Endothelial cell (in vitro differentiated cells): ENCODE results near the gene PARVB. TPM values are rescaled to one million over a fixed set of nuclear protein-coding genes. Genes with fewer than 3 reads are reported as not detected.

ENCODE experiments used
- DNase-seq: peaks from one replicate; pipeline ENCODE4 v3.0.0; 2021; ENCODE audit warnings: low spot score
- H3K27ac Mint-ChIP-seq: one replicate; pipeline ENCODE4 v1.8.0; 2021; ENCODE audit warnings: mixed read lengths, inconsistent platforms; ENCODE audit not compliant: unreplicated experiment
- H3K27me3 Mint-ChIP-seq: one replicate; pipeline ENCODE4 v1.8.0; 2021; ENCODE audit warnings: mild to moderate bottlenecking, moderate library complexity, mixed read lengths, inconsistent platforms; ENCODE audit not compliant: unreplicated experiment
- H3K36me3 Mint-ChIP-seq: one replicate; pipeline ENCODE4 v1.8.0; 2021; ENCODE audit warnings: mild to moderate bottlenecking, low read depth, mixed read lengths, inconsistent platforms; ENCODE audit not compliant: unreplicated experiment
- H3K4me1 Mint-ChIP-seq: one replicate; pipeline ENCODE4 v1.8.0; 2021; ENCODE audit warnings: mild to moderate bottlenecking, mixed read lengths, inconsistent platforms; ENCODE audit not compliant: unreplicated experiment
- H3K4me3 Mint-ChIP-seq: one replicate; pipeline ENCODE4 v1.8.0; 2021; ENCODE audit warnings: mild to moderate bottlenecking, mixed read lengths, inconsistent platforms; ENCODE audit not compliant: unreplicated experiment
- H3K9me3 Mint-ChIP-seq: one replicate; pipeline ENCODE4 v1.8.0; 2021; ENCODE audit warnings: mixed read lengths, inconsistent platforms; ENCODE audit not compliant: unreplicated experiment
- CTCF ChIP-seq: fragments of 200-600 bp; sonication (generic); IDR thresholded peaks from one replicate; pipeline ENCODE4 v1.5.0; 2021; ENCODE audit warnings: antibody characterized with exemption; ENCODE audit not compliant: unreplicated experiment
- total RNA-seq: library from RNA; stranded (reverse); fragmentation: NEBNext Ultra II Directional; extraction: Animal tissue kit (Norgen Biotek cat#: 25700); gene quantifications from one replicate; pipeline ENCODE4 v1.2.1, GENCODE V29; 2021; ENCODE audit not compliant: unreplicated experiment

The PARVB gene
- total RNA-seq, 1 donor from 2014 or later: 105 TPM

- no peaks in the 10 kb centered on the region for H3K9me3 Mint-ChIP-seq
- no peak overlapping the region for H3K4me3 Mint-ChIP-seq
- H3K27ac Mint-ChIP-seq: no peak overlapping the region
- peaks cover 4% of the 10 kb centered on the region for H3K36me3 Mint-ChIP-seq
- peaks cover 5% of the 10 kb centered on the region for H3K27me3 Mint-ChIP-seq
- no peak for TF ChIP-seq CTCF
- peaks cover 3% of the 10 kb centered on the region for H3K4me1 Mint-ChIP-seq
- DNase-seq: no peak
Measured at GRCh38 chr22:44091751-44092150, 67.6 kb downstream of the PARVB start.

- Mint-ChIP-seq H3K4me3 (no peak overlapping the region), H3K27me3 (peaks cover 5% of the 10 kb centered on the region), H3K9me3 (no peaks in the 10 kb centered on the region), H3K27ac (no peak overlapping the region), H3K4me1 (peaks cover 3% of the 10 kb centered on the region), H3K36me3 (peaks cover 4% of the 10 kb centered on the region)
- TF ChIP-seq CTCF: no peak
- DNase-seq: no peak
Measured at GRCh38 chr22:44092636-44093220, 68.6 kb downstream of the PARVB start.

- TF ChIP-seq CTCF: no peak
- Mint-ChIP-seq H3K36me3 (peaks cover 4% of the 10 kb centered on the region), H3K9me3 (no peaks in the 10 kb centered on the region), H3K4me3 (no peak overlapping the region), H3K4me1 (peaks cover 3% of the 10 kb centered on the region), H3K27ac (no peak overlapping the region), H3K27me3 (peaks cover 5% of the 10 kb centered on the region)
- DNase-seq: no peak
Measured at GRCh38 chr22:44093791-44094190, 69.7 kb downstream of the PARVB start.

- peaks cover 3% of the 10 kb centered on the region for H3K4me1 Mint-ChIP-seq
- no peak for TF ChIP-seq CTCF
- H3K27ac Mint-ChIP-seq: no peak overlapping the region
- no peak for DNase-seq
- H3K4me3 Mint-ChIP-seq: no peak overlapping the region
- H3K36me3 Mint-ChIP-seq: peaks cover 4% of the 10 kb centered on the region
- H3K9me3 Mint-ChIP-seq: no peaks in the 10 kb centered on the region
- peaks cover 5% of the 10 kb centered on the region for H3K27me3 Mint-ChIP-seq
Measured at GRCh38 chr22:44094751-44095302, 70.7 kb downstream of the PARVB start.

GRCh38 chr22:44096736-44097135 lies 72.6 kb downstream of the PARVB start:
- Mint-ChIP-seq H3K4me1 (no peaks in the 10 kb centered on the region), H3K9me3 (no peaks in the 10 kb centered on the region), H3K27me3 (peaks cover 7% of the 10 kb centered on the region), H3K36me3 (peaks cover 5% of the 10 kb centered on the region), H3K4me3 (no peak overlapping the region), H3K27ac (no peak overlapping the region)
- DNase-seq: no peak
- no peak for TF ChIP-seq CTCF
